ENCODE measurements around the gene ZFYVE19.
A peak's percentile ranks its signal among the peaks of the same experiment; 100 is the strongest.
"Not testable (repeated sequence)": the region's sequence is repeated elsewhere in the genome, so short reads cannot be mapped to it uniquely, and the experiment has no call there.

The ZFYVE19 gene

GRCh38 chr15:40847223-40847961 lies 40.5 kb downstream of the ZFYVE19 start:
- DNase-seq (ENCODE audit: low spot score): peak; percentile 41

GRCh38 chr15:40850576-40851112 lies 43.8 kb downstream of the ZFYVE19 start:
- no peak for DNase-seq (ENCODE audit: low spot score)

GRCh38 chr15:40852529-40852928 lies 45.6 kb downstream of the ZFYVE19 start:
- no peak for DNase-seq (ENCODE audit: low spot score)

GRCh38 chr15:40853241-40853890 lies 46.5 kb downstream of the ZFYVE19 start:
- no peak for DNase-seq (ENCODE audit: low spot score)

- no peak for DNase-seq (ENCODE audit: low spot score)
Measured at GRCh38 chr15:40854161-40854560, 47.3 kb downstream of the ZFYVE19 start.

GRCh38 chr15:40855706-40856234 lies 48.9 kb downstream of the ZFYVE19 start:
- DNase-seq (ENCODE audit: low spot score): no peak

- no peak for DNase-seq (ENCODE audit: low spot score)
Measured at GRCh38 chr15:40856746-40857145, 49.9 kb downstream of the ZFYVE19 start.

- peak; percentile 75 for DNase-seq (ENCODE audit: low spot score)
Measured at GRCh38 chr15:40857601-40858341, 50.9 kb downstream of the ZFYVE19 start.

- no peak for DNase-seq (ENCODE audit: low spot score)
Measured at GRCh38 chr15:40858706-40859105, 51.8 kb downstream of the ZFYVE19 start.

GRCh38 chr15:40859206-40859851 lies 52.4 kb downstream of the ZFYVE19 start:
- peak; percentile 69 for DNase-seq (ENCODE audit: low spot score)

GRCh38 chr15:40861147-40861546 lies 54.3 kb downstream of the ZFYVE19 start:
- DNase-seq (ENCODE audit: low spot score): not testable (repeated sequence)

GRCh38 chr15:40863660-40864270 lies 56.9 kb downstream of the ZFYVE19 start:
- DNase-seq (ENCODE audit: low spot score): no peak
